Large intestine (tissue), 3 donors: ENCODE data around the gene OSBPL3. TPM values are rescaled to one million over a fixed set of nuclear protein-coding genes. Genes with fewer than 3 reads are reported as not detected.

Source experiments
- DNase-seq, 2 donors: peaks; one replicate each; pipeline versions ENCODE4 v3.0.0 to v3.0.0-alpha.2; 2013
- H3K27ac ChIP-seq: one replicate; pipeline ENCODE4 v1.5.1; 2013; ENCODE audit warnings: low read length
- H3K27me3 ChIP-seq: 2 replicates; pipeline ENCODE4 v1.6.1; 2013; ENCODE audit warnings: low read length; ENCODE audit not compliant: control insufficient read depth, insufficient read depth
- H3K36me3 ChIP-seq: 2 replicates; pipeline ENCODE4 v1.6.1; 2013; ENCODE audit warnings: low read length; ENCODE audit not compliant: control insufficient read depth, insufficient read depth
- H3K4me1 ChIP-seq: one replicate; pipeline ENCODE4 v1.6.1; 2013; ENCODE audit warnings: low read length; ENCODE audit not compliant: control insufficient read depth, insufficient read depth
- H3K4me3 ChIP-seq: one replicate; pipeline ENCODE4 v1.5.1; 2013; ENCODE audit warnings: low read length
- H3K9me3 ChIP-seq: one replicate; pipeline ENCODE4 v1.6.1; 2013; ENCODE audit warnings: mild to moderate bottlenecking, low read depth, low read length, moderate library complexity; ENCODE audit not compliant: control insufficient read depth
- WGBS: methylation state at CpG from one replicate; pipeline ENCODE4 v1.1.5; 2013; ENCODE audit warnings: low lambda C conversion rate; ENCODE audit not compliant: insufficient coverage; 5-methylcytosine and 5-hydroxymethylcytosine counted together
- polyA plus RNA-seq: library from polyadenylated mRNA; unstranded; fragments of 120-200 nt; gene quantifications from one replicate; pipeline ENCODE4 v1.2.1, GENCODE V29; 2013

The OSBPL3 gene
- polyA plus RNA-seq, 1 donor: 32.4 TPM

GRCh38 chr7:24824400-24824799, 155.6 kb downstream of the OSBPL3 start:
- no peaks in the 10 kb centered on the region for H3K27me3 ChIP-seq
- H3K4me3 ChIP-seq: no peak overlapping the region
- H3K27ac ChIP-seq: peak overlapping the region; percentile 90
- DNase-seq: no peak
- no peaks in the 10 kb centered on the region for H3K9me3 ChIP-seq
- H3K36me3 ChIP-seq: peaks cover 3% of the 10 kb centered on the region
- WGBS: 100% methylated on average over 1 of the region's 3 CpGs
- peaks cover 57% of the 10 kb centered on the region for H3K4me1 ChIP-seq

- no peak overlapping the region for H3K4me3 ChIP-seq
- H3K27me3 ChIP-seq: no peaks in the 10 kb centered on the region
- WGBS: no CpG with 5 or more reads among the region's 3 CpGs
- H3K36me3 ChIP-seq: peaks cover 10% of the 10 kb centered on the region
- DNase-seq: no peak
- peaks cover 40% of the 10 kb centered on the region for H3K4me1 ChIP-seq
- peak overlapping the region; percentile 83 for H3K27ac ChIP-seq
- no peaks in the 10 kb centered on the region for H3K9me3 ChIP-seq
Observed at GRCh38 chr7:24821754-24822054, 158.3 kb downstream of the OSBPL3 start.

GRCh38 chr7:24821045-24821753, 158.8 kb downstream of the OSBPL3 start:
- Histone ChIP-seq H3K27me3 (no peaks in the 10 kb centered on the region), H3K4me1 (peaks cover 35% of the 10 kb centered on the region), H3K27ac (peak overlapping the region; percentile 83), H3K9me3 (no peaks in the 10 kb centered on the region), H3K4me3 (no peak overlapping the region), H3K36me3 (peaks cover 12% of the 10 kb centered on the region)
- 50% methylated on average over 2 of the region's 9 CpGs for WGBS
- peak; percentile 86 to 92 for DNase-seq

GRCh38 chr7:24820730-24821044, 159.3 kb downstream of the OSBPL3 start:
- Histone ChIP-seq H3K36me3 (peaks cover 13% of the 10 kb centered on the region), H3K9me3 (no peaks in the 10 kb centered on the region), H3K27ac (peak overlapping the region; percentile 83), H3K4me3 (no peak overlapping the region), H3K27me3 (no peaks in the 10 kb centered on the region), H3K4me1 (peaks cover 30% of the 10 kb centered on the region)
- DNase-seq: no peak

DNA sequence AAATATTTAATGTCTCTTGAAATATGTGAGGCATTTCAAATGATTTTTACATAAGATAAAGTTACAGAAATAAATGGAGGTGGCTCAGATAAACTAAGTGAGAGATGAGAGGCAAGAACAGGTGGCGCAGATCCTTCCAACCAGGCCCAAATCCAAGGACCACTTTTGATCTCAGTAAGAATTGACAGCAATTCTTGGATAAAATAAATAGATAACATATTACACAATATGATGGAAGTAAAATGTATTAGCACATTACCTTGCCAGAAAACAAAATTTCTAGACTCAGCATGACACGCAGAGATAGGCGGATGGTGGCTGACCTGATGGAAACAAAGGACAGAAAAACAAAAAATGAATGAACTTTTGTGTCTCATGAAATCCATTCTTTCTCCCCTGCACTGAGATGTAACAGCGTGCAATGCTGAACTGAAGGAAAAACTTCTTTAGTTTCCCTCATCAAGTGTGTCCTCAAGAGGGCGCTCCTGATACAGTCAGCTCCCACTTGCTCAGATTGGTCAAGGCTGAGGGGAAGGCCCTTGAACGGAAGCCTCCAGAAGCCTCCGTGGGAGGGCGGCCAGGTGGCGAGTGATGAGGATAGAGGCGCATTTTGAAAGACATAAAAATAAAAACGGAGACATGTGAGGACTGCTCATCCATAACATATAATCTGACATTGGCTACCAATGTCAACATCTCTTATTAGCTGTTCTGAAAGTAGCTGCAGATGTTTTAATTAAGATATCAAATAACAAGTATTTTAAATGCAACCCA, 159.9 kb downstream of the OSBPL3 start:
- WGBS: 12% methylated on average over 7 of the region's 11 CpGs
- no peaks in the 10 kb centered on the region for H3K27me3 ChIP-seq

GRCh38 chr7:24817339-24817738, 162.6 kb downstream of the OSBPL3 start:
- no peak overlapping the region for H3K4me3 ChIP-seq
- peaks cover 21% of the 10 kb centered on the region for H3K36me3 ChIP-seq
- H3K27ac ChIP-seq: no peak overlapping the region
- H3K4me1 ChIP-seq: peaks cover 18% of the 10 kb centered on the region
- H3K27me3 ChIP-seq: no peaks in the 10 kb centered on the region
- H3K9me3 ChIP-seq: no peaks in the 10 kb centered on the region
- WGBS: 100% methylated on average over 2 of the region's 4 CpGs
- no peak for DNase-seq

More for the DNA sequence above, 159.9 kb downstream of the OSBPL3 start:
- Histone ChIP-seq H3K27ac (peak overlapping the region; percentile 83), H3K9me3 (no peaks in the 10 kb centered on the region), H3K4me1 (peaks cover 28% of the 10 kb centered on the region), H3K36me3 (peaks cover 17% of the 10 kb centered on the region), H3K4me3 (no peak overlapping the region)
- peak; percentile 76 to 82 for DNase-seq

- H3K27me3 ChIP-seq: no peaks in the 10 kb centered on the region
- H3K4me3 ChIP-seq: no peak overlapping the region
Observed at GRCh38 chr7:24816868-24817267, 163.1 kb downstream of the OSBPL3 start.

DNA sequence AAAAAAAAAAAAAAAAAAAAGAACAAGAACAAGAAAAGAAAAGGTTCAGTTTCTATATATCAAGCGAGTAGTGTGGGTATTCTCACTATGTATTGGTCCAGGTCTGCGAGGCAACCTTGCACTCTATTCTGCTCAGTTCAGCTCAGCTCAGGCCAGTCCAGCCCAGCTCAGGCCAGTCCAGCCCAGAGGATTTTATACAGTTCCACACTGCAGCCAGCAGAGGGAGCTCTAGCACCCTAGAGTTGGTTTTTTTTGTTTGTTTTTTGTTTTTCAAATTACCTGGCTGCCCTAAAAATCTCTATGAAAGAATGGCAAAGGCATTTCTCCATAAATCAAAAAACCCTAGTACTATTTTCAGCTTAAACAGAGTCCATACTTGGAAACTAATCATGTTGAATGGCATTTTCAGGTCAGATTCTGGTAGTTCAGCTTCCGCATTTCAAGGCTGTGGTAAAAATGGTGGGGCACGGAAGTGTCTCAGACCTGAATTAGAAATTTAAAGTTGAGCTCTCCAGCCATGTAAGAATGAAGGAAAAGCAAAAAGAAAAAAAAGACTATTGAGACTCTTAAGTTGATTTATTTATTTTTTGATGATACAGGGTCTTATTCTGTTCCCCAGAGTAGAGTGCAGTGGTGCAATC, 167.6 kb downstream of the OSBPL3 start:
- H3K9me3 ChIP-seq: no peaks in the 10 kb centered on the region
- H3K27me3 ChIP-seq: no peaks in the 10 kb centered on the region
- DNase-seq: peak in 1 of 2 donors; percentile 32
- no CpG with 5 or more reads among the region's 4 CpGs for WGBS
- H3K27ac ChIP-seq: no peak overlapping the region
- no peak overlapping the region for H3K4me3 ChIP-seq
- no peaks in the 10 kb centered on the region for H3K4me1 ChIP-seq
- H3K36me3 ChIP-seq: peaks cover 28% of the 10 kb centered on the region

More at GRCh38 chr7:24816868-24817267, 163.1 kb downstream of the OSBPL3 start:
- no peaks in the 10 kb centered on the region for H3K9me3 ChIP-seq
- peaks cover 16% of the 10 kb centered on the region for H3K4me1 ChIP-seq
- H3K36me3 ChIP-seq: peaks cover 21% of the 10 kb centered on the region
- no peak overlapping the region for H3K27ac ChIP-seq
- WGBS: 94% methylated on average over 2 of the region's 3 CpGs
- DNase-seq: no peak

DNA sequence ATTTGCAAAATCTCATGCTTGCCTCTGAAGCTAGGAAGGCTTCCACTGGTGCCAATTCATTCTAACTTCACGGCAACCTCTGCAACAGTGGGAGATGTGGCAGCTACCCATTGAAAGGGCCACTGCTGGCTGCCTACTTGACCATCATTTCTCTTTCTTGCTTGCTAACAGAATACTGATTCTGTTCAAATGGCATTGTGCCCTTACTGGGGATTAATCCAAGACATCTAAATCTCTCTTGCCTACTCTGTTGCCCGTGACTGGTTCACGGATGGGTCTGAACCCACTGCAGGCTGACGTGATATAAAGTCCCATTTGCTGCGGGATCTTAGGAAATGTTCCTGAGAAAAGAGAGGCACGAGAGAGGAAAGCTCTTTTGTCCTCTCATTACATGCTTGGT, 171.5 kb downstream of the OSBPL3 start:
- Histone ChIP-seq H3K4me1 (no peaks in the 10 kb centered on the region), H3K9me3 (no peaks in the 10 kb centered on the region), H3K36me3 (peaks cover 23% of the 10 kb centered on the region), H3K27ac (no peak overlapping the region), H3K4me3 (no peak overlapping the region), H3K27me3 (no peaks in the 10 kb centered on the region)
- DNase-seq: no peak
- WGBS: 100% methylated on average over 1 of the region's 6 CpGs

DNA sequence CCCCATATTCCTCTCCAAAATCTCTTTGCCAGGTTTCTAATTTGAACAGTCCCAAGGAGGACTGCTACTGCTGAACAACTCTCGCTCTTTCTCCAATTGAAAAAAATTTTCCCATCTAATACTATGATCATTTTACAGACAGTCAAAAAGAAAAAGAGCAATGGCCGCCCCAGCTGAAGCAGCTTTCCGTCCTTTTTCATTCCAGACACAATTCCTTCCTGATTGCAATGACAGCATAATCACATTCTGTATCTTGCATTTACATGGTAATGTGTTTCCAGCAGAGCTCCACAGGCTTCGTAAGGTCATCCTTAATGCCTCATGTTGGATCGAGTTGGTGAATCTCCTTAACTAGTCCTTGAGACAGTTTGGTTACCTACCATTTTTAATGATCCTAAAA, 177.7 kb downstream of the OSBPL3 start:
- no peaks in the 10 kb centered on the region for H3K9me3 ChIP-seq
- WGBS: 83% methylated on average over 1 of the region's 5 CpGs
- no peak overlapping the region for H3K4me3 ChIP-seq
- no peak overlapping the region for H3K27ac ChIP-seq
- H3K27me3 ChIP-seq: no peaks in the 10 kb centered on the region
- DNase-seq: no peak
- H3K4me1 ChIP-seq: no peaks in the 10 kb centered on the region
- peaks cover 24% of the 10 kb centered on the region for H3K36me3 ChIP-seq
